HEK293 (cell line): ENCODE results near the gene HOXD12.

Experiments used
- KLF8 ChIP-seq: fragments of 450-650 bp; formaldehyde crosslinking; IDR thresholded peaks from 2 replicates; pipeline ENCODE4 v1.5.1; 2016; ENCODE audit warnings: missing biosample characterization, missing genetic modification characterization
- MYNN ChIP-seq: fragments of 450-650 bp; formaldehyde crosslinking; IDR thresholded peaks from 2 replicates; pipeline ENCODE4 v1.5.1; 2016; ENCODE audit warnings: missing biosample characterization, missing genetic modification characterization, borderline replicate concordance
- YY1 ChIP-seq: fragments of 450-650 bp; formaldehyde crosslinking; IDR thresholded peaks from 2 replicates; pipeline ENCODE4 v1.5.1; 2018; ENCODE audit warnings: missing biosample characterization, missing genetic modification characterization
- ZBTB21 ChIP-seq: fragments of 450-650 bp; formaldehyde crosslinking; IDR thresholded peaks from 2 replicates; pipeline ENCODE4 v1.5.1; 2017; ENCODE audit warnings: missing biosample characterization, missing genetic modification characterization
- ZBTB7A ChIP-seq: fragments of 450-650 bp; formaldehyde crosslinking; IDR thresholded peaks from 2 replicates; pipeline ENCODE4 v1.5.1; 2016; ENCODE audit warnings: low read depth, missing biosample characterization, missing genetic modification characterization
- ZNF214 ChIP-seq: fragments of 450-650 bp; formaldehyde crosslinking; IDR thresholded peaks from 2 replicates; pipeline ENCODE4 v1.5.1; 2017; ENCODE audit warnings: missing biosample characterization, mild to moderate bottlenecking, missing genetic modification characterization, borderline replicate concordance
- ZNF558 ChIP-seq: fragments of 450-650 bp; formaldehyde crosslinking; IDR thresholded peaks from 2 replicates; pipeline ENCODE4 v1.5.1; 2016; ENCODE audit warnings: missing biosample characterization, missing genetic modification characterization
- TF ChIP-seq, protein P1 (sequence below): sonication (generic); formaldehyde crosslinking; IDR thresholded peaks from 2 replicates; pipeline ENCODE4 v1.8.1; 2022; ENCODE audit warnings: mild to moderate bottlenecking, moderate library complexity, missing genetic modification reagents
- TF ChIP-seq, protein P2 (sequence below): fragments of 450-650 bp; formaldehyde crosslinking; IDR thresholded peaks from 2 replicates; pipeline ENCODE4 v1.5.1; 2016; ENCODE audit warnings: missing biosample characterization, missing genetic modification characterization
- TF ChIP-seq, protein P3 (sequence below): fragments of 450-650 bp; formaldehyde crosslinking; conservative IDR thresholded peaks from 2 replicates; pipeline ENCODE4 v1.5.1; 2016; ENCODE audit warnings: low read depth, missing biosample characterization, missing genetic modification characterization
- TF ChIP-seq, protein P4 (sequence below): fragments of 450-650 bp; formaldehyde crosslinking; IDR thresholded peaks from 2 replicates; pipeline ENCODE4 v1.5.1; 2016; ENCODE audit warnings: missing biosample characterization, missing genetic modification characterization

DNA sequence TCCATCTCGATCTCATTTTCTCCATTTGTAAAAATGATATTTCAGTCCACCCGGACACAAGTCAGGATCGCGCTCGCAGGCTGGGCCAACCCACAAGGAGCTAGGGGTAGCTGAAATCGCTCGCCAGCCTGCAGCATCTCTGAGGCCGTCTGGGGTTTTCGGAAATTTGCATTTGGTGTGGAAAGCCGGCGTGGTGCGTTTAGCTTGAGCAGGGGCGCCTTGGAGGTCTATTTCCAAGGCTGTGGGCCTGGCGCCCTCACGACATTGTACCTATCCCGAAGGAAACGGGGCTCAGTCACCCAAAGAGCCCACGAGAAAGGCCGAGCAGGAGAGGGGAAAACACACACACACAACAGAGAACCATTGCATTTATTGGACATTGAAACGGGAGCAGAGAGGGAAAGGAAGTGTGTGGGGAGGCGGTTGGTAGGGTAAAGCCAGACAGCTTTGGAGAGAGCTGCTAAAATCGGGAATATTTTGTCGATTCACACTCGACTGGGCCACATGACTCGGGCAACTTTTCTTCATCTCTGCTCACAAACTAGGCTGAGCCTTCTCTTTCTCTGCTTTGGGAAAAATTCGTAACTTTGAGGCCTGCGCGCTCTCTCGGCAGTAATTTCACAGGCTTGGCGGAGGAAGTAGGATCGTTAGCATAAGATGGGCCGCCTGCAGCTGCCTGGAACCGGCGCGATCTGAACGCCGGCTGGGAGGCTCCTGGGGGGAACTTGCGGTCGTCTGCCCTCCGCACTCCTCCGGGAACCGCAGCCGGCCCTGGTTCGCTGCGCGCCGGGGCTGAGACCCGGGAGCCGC, 28.8 kb downstream of the HOXD12 start:
- TF ChIP-seq ZBTB7A (tag by site-specific recombination) (no peak), ZNF558 (tag by site-specific recombination) (no peak), YY1 (no peak), ZBTB21 (no peak), ZNF214 (no peak), MYNN (tag by site-specific recombination) (no peak), KLF8 (tag by site-specific recombination) (no peak; the same call in 1 of the 2 replicates)
- TF ChIP-seq, protein P1, sequence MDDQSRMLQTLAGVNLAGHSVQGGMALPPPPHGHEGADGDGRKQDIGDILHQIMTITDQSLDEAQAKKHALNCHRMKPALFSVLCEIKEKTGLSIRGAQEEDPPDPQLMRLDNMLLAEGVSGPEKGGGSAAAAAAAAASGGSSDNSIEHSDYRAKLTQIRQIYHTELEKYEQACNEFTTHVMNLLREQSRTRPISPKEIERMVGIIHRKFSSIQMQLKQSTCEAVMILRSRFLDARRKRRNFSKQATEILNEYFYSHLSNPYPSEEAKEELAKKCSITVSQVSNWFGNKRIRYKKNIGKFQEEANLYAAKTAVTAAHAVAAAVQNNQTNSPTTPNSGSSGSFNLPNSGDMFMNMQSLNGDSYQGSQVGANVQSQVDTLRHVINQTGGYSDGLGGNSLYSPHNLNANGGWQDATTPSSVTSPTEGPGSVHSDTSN (CRISPR knock-in tag), result no peak
- TF ChIP-seq, protein P2, sequence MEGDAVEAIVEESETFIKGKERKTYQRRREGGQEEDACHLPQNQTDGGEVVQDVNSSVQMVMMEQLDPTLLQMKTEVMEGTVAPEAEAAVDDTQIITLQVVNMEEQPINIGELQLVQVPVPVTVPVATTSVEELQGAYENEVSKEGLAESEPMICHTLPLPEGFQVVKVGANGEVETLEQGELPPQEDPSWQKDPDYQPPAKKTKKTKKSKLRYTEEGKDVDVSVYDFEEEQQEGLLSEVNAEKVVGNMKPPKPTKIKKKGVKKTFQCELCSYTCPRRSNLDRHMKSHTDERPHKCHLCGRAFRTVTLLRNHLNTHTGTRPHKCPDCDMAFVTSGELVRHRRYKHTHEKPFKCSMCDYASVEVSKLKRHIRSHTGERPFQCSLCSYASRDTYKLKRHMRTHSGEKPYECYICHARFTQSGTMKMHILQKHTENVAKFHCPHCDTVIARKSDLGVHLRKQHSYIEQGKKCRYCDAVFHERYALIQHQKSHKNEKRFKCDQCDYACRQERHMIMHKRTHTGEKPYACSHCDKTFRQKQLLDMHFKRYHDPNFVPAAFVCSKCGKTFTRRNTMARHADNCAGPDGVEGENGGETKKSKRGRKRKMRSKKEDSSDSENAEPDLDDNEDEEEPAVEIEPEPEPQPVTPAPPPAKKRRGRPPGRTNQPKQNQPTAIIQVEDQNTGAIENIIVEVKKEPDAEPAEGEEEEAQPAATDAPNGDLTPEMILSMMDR (tag by site-specific recombination), result no peak
- TF ChIP-seq, protein P3, sequence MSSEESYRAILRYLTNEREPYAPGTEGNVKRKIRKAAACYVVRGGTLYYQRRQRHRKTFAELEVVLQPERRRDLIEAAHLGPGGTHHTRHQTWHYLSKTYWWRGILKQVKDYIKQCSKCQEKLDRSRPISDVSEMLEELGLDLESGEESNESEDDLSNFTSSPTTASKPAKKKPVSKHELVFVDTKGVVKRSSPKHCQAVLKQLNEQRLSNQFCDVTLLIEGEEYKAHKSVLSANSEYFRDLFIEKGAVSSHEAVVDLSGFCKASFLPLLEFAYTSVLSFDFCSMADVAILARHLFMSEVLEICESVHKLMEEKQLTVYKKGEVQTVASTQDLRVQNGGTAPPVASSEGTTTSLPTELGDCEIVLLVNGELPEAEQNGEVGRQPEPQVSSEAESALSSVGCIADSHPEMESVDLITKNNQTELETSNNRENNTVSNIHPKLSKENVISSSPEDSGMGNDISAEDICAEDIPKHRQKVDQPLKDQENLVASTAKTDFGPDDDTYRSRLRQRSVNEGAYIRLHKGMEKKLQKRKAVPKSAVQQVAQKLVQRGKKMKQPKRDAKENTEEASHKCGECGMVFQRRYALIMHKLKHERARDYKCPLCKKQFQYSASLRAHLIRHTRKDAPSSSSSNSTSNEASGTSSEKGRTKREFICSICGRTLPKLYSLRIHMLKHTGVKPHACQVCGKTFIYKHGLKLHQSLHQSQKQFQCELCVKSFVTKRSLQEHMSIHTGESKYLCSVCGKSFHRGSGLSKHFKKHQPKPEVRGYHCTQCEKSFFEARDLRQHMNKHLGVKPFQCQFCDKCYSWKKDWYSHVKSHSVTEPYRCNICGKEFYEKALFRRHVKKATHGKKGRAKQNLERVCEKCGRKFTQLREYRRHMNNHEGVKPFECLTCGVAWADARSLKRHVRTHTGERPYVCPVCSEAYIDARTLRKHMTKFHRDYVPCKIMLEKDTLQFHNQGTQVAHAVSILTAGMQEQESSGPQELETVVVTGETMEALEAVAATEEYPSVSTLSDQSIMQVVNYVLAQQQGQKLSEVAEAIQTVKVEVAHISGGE (tag by site-specific recombination), result no peak
- TF ChIP-seq, protein P4, sequence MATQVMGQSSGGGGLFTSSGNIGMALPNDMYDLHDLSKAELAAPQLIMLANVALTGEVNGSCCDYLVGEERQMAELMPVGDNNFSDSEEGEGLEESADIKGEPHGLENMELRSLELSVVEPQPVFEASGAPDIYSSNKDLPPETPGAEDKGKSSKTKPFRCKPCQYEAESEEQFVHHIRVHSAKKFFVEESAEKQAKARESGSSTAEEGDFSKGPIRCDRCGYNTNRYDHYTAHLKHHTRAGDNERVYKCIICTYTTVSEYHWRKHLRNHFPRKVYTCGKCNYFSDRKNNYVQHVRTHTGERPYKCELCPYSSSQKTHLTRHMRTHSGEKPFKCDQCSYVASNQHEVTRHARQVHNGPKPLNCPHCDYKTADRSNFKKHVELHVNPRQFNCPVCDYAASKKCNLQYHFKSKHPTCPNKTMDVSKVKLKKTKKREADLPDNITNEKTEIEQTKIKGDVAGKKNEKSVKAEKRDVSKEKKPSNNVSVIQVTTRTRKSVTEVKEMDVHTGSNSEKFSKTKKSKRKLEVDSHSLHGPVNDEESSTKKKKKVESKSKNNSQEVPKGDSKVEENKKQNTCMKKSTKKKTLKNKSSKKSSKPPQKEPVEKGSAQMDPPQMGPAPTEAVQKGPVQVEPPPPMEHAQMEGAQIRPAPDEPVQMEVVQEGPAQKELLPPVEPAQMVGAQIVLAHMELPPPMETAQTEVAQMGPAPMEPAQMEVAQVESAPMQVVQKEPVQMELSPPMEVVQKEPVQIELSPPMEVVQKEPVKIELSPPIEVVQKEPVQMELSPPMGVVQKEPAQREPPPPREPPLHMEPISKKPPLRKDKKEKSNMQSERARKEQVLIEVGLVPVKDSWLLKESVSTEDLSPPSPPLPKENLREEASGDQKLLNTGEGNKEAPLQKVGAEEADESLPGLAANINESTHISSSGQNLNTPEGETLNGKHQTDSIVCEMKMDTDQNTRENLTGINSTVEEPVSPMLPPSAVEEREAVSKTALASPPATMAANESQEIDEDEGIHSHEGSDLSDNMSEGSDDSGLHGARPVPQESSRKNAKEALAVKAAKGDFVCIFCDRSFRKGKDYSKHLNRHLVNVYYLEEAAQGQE (tag by site-specific recombination), result no peak
